HG03196 (cell line): ENCODE data around the gene SLC22A13.
"Not testable (repeated sequence)": the region's sequence is repeated elsewhere in the genome, so short reads cannot be mapped to it uniquely, and the experiment has no call there.

Experiments used
- ATAC-seq: cut with Tn5 transposase; IDR thresholded peaks from one replicate; pipeline ENCODE4 v1.9.1; 2021; ENCODE audit not compliant: unreplicated experiment

The SLC22A13 gene, protein sequence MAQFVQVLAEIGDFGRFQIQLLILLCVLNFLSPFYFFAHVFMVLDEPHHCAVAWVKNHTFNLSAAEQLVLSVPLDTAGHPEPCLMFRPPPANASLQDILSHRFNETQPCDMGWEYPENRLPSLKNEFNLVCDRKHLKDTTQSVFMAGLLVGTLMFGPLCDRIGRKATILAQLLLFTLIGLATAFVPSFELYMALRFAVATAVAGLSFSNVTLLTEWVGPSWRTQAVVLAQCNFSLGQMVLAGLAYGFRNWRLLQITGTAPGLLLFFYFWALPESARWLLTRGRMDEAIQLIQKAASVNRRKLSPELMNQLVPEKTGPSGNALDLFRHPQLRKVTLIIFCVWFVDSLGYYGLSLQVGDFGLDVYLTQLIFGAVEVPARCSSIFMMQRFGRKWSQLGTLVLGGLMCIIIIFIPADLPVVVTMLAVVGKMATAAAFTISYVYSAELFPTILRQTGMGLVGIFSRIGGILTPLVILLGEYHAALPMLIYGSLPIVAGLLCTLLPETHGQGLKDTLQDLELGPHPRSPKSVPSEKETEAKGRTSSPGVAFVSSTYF

DNA sequence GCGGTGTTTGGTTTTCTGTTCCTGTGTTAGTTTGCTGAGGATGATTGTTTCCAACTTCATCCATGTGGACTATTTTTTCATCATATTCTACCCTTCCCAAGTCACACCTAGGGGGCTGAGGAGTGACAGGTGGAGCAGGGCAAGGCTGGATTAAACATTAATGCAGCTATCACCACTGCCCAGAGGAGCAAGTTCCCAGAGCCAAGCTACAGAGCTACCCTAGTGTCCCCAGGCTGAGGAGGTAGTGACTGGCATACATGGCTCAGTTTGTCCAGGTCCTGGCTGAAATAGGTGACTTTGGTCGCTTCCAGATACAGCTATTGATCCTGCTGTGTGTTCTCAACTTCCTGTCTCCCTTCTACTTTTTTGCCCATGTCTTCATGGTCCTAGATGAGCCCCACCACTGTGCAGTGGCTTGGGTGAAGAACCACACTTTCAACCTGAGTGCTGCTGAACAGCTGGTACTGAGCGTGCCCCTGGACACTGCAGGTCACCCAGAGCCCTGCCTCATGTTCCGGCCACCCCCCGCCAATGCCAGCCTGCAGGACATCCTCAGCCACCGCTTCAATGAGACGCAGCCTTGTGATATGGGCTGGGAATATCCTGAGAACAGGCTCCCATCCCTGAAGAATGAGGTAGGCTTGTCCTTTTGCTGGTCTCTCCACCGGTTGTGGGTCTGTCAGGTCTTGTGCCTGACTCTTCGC, at the start of gene SLC22A13:
Gene SLC22A13 (plus strand): TSS at position 209 of the 704 bp plus-strand sequence. CDS start 49 bp downstream, at position 258.
- ATAC-seq = no peak

DNA sequence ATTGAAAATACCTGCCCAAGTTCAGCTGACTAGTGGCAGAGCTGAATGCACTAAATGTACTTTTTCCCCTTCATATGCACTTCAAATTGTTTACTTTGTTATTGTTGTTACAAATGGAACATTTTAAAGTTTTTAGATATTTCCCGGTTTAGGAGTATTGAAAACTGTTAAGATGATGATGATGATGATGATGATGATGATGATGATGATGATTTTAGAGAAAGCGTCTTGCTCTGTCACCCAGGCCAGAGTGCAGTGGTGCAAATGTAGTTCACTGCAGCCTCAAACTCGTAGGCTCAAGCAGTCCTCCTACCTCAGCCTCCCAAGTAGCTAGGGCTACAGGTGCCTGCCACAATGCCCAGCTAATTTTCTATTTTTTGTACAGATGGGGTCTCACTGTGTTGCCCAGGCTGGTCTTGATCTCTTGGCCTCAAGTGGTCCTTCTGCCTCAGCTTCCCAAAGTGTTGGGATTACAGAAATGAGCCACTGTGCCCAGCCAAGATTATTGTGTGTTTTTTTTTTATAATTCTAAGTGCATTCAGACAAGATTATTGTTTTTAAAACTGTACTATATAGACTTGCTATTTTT, 45.9 kb upstream of the SLC22A13 start:
- no peak for ATAC-seq

DNA sequence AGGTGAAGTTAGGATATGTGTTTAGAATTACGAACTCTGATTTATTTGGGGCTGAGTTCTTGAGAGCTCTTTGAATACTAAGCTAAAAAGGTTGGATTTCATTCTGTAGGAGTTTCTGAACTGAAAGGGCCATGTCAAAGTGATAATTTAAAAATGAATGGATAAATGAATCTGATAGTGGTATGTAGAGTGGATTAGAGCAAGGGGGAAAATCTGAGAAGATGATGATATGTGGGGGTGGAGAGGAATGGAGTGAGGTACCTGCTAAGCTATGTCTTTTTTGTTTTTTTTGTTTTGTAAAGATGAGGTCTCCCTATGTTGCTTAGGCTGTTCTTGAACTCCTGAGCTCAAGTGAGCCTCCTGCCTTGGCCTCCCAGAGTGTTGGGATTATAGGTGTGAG, 44.6 kb upstream of the SLC22A13 start:
- ATAC-seq = no peak

DNA sequence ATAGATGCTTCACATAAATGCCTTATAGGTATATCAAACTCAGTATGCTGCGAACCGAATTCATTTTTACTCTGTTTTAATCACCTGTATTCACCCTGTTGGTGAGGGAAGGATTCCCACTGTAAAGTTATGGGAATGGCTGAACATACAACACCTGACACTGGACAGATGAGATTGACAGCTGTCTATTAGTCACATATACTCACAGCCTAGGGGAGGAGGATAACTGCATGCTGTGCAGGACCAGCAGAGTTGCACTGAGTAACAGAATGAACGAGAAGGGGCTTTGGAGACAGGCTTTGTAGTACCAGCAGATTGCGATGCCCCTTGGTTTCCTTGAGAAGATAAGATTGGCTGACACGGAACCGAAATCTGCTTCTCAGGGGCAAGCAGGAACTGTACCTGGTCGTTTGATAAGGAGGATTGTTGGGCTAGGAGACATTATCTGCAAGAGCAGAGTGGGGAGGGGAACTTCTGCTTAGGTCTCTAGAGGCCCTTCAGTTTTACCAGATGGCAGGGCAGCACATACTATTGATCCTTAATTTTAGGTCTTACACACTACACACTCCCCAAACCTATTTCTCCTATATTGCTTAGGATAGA, 43.5 kb upstream of the SLC22A13 start:
- ATAC-seq = no peak

DNA sequence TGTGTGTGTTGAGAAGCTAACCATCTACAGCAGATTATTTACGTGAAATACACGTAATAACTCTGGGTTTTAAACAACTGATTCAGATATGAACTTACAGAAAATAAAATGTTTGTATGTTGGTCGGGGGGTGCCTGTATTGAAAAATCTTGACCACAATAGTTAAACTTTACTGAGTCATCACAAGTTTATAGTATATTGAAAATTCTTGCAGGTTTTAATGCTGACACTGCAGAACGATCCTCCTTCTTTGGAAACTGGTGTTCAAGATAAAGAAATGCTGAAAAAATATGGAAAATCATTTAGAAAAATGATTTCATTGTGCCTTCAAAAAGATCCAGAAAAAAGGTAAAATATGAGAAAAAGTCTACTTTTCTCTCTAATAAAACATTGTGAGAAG, 41.3 kb upstream of the SLC22A13 start:
- no peak for ATAC-seq

DNA sequence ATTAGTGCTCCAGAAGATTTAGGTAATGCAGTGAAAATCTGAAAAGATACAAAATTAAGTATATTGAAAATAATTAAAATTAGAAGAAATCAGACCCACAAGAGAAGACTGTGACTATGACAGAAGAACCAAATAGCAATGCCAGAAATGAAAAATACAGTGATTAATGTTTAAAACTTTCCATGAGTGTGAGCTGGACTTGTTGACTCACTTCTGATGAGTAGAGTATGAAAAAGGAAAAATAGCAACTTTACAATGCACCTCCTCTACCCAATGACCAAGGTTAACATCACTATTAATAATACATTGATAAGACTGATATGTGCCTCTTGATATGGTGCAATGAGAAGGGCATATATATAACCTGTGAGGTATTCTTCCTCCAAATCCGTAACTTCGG, 39.3 kb upstream of the SLC22A13 start:
- ATAC-seq = no peak

DNA sequence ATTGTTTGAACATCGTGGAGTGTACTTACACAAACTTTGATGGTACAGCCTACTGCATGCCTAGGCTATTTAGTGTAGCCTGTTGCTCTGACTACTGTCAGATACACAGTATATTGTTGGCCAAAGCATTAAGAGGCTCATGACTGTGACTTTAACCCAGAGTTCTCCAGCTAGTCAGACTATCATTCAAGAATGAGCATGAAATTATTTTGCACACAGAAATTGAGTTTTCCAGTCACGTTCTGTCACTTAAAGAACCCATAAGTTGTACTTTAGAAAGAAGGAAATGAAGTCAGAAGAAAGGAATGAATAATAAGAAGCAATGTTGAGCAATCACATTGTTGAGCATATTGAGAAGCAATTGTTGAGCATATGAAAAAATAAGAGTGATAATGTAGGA, 37.6 kb upstream of the SLC22A13 start:
- no peak for ATAC-seq

DNA sequence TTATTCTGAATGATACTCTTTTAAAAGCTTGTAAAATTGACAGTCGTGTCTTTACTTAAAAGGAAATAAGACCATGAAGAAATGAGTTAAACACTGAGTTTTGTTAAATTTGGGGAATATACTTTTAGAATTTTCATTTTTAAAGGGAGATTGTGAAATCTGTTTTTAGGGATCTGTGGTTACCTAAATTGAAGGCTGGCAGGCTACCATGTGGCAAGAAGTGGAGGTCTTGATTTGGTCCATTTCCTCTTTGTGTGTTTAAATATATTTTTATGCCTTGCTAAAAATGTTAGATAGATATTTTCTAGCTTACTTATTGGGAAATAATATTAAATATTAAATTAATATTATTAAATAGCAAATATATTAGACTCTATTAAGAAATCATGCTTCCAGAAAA, 36.6 kb upstream of the SLC22A13 start:
- no peak for ATAC-seq

DNA sequence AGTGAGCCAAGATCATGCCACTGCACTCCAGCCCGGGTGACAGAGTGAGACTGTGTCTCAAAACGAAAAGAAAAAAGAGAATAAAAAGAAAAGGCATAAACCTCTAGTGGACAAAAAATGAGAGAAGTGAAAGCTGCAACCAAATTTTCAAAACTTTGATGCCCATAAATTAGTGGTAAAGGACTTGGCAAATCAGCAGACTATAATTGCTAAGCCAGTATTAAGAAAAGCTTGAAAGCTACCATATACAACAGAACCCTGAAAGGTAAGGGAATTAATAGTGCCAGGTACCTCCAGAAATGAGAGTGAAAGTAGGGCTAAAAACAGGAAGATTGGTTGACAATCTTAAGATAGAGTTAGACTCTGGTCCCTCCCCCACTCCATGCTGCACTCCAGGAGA, 32.9 kb upstream of the SLC22A13 start:
- no peak for ATAC-seq

DNA sequence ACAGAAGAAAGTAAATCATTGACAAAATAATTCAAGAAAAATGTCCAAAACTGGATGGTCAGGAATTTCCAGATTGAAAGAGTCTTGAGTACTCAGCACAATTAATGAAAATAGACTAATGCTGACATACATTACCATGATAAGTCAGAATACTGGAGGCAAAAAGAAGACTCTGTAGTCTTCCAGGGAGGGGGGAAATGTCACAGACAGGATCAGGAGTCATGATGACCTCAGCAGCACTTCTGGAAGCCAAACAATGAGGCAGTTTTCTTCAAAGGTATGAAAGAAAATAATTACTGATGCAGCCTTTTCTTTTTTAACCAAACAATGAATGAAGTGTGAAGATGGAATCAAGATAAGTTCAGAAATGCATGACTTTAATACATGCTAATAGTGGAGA, 30.1 kb upstream of the SLC22A13 start:
- no peak for ATAC-seq

DNA sequence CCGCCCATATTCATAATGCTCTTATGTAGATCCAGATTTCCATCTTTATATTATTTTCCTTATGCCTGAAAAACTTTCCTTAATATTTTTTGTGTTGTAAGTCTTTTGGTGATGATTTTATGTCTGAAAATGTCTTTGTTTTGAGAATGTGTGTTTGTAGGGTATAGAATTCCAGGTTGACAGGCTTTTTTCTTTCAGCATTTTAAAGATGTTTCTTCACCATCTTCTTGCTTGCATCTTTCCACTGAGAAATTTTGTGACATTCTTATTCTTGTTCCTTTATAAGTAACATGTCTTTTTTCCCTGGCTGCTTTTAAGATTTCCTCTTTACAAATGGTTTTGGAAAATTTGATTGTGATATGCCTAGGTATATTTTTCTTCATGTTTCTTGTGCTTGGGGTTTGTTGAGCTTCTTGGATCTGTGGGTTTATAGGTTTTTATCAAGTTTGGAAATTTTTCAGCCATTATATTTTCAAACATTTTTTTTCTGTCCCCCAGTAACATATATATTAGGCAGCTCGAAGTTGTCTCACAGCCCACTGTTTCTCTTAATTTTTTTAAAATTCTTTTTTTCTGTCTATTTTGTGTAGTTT, 27.1 kb upstream of the SLC22A13 start:
- no peak for ATAC-seq

DNA sequence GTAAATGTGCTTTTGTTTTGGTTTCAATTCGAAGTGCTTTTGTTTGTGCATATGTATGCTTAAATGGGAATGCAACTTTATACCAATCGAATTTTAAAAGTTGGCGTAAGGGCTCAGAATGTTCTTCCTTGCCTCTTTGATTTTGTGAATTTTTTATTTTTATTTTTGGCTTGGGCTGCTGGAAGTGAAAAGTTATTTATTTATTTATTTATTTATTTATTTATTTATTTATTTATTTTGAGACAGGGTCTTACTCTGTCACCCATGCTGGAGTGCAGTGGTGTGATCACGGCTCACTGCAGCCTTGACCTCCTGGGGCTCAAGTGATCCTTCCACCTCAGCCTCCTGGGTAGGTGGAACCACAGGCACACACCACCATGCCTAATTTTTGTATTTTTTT, 22.8 kb upstream of the SLC22A13 start:
- not testable (repeated sequence) for ATAC-seq

DNA sequence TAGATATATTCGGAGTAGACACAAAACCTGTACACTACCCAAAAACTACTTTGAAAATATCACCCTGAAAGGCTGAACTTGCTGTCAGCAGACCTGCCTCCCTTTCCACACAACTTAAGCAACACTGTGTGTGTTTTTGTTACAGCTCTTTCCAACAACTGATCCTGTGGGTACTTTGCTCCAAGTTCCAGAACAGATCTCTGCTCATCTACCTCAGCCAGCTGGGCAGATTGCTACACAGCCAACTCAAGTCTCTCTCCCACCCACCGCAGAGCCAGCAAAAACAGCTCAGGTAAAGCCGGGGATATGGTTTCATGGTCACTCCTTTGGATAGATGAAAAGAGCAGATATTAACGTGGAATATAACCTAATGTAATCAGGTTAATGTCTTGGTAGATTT, 19.7 kb upstream of the SLC22A13 start:
- no peak for ATAC-seq

DNA sequence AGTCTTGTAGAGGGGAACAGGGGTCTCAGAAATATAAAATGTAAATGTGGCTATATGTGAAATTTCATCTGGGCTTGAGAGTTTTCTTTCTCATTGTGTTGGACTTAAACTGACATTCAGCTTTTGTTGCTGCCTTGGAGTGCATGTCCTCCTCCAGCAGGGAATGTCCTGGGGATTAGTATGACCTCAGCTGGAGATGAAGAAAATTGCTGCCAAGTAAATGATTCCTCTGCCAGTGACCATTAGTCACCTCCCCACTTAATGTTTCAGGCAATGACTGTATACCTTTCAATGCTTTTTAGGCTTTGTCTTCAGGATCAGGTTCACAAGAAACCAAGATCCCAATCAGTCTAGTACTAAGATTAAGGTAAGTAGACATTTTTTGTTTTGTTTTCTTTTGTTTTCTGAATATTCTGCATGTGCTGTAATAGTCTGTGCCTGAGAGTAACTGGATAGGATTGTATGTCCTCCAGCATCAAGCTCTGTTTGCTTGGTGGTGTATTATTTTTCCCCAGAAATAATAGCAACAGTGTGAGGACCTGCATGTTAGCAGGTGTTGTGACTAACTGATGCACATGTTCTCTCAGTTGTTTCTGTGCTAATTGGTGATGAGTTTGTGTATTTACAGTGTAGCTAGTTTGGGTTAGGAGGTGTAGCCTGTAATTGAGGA, 18.1 kb upstream of the SLC22A13 start:
- no peak for ATAC-seq

DNA sequence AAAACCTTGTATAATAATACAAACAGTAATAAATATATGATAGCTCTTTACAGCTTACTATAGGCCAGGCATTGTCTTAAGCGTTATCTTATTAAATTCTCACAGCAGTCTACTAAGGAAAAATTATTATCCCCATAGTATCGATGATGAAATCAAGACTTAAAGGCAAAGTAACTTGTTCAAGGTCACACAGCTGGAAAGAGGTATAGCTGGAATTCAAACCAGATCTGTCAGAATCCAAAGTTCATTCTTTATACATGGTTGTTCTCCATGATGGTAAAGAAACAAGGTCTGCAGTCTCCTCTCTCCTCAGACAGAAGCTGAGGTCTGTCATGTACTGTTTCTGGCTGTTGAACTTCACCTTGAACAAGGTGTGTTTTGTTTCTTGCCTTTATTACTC, 15.4 kb upstream of the SLC22A13 start:
- ATAC-seq = no peak

DNA sequence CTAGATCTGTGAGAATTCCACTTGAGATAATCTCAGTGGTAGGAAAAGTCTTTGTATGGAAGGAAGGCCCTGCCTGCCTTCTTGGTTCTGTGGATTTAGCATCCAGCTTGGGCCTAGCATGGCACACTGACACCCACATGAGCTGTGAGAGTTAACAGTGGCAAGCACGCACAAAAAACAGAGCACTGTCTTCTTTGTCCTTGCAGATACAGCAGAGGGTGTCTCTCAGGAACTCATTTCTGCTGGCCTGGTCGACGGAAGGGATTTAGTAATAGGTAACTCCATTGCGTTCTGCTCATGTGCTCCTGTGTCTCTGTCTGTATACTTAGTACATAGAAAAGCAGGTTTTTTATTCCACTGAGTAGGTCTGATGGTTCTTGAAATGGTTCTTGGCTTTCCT, 14.4 kb upstream of the SLC22A13 start:
- ATAC-seq = no peak

DNA sequence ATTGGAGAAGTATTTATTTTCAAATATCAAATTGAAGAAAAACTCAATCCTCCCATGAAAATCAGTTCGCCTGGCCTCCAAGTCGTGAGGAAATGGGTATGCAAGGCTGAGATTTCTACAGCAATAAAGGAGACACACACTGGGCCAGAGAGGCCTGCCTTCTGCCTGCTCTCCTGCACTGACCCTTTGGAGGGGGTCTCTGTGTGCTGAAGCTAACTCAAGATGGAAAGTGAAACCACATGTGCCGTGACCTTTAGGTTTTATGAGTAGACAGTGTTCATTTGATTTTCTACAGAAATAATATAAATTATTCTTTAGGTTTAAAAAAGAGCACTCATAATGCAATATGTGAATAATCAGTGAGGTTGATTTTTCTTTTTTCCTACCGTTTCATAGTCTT, 11.9 kb upstream of the SLC22A13 start:
- ATAC-seq = no peak

DNA sequence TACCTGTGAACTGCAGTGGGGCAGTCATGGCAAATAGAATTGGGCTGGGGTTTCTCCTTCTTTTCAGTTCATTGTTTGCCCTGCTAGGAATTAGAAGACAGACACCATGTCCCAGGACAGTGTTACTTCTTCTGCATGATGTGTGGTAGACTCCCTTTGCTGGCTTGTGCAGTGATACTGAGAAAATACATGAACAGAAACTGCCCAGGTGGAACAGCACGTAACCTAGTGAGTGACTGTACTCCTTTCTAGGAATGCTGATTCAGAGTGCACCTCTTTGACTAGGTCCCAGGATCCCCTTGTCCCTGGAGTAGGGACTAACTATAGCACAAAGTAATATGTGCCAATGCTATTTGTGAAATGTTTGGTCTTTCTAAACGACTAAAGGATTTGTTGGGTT, 10.7 kb upstream of the SLC22A13 start:
- ATAC-seq = no peak

DNA sequence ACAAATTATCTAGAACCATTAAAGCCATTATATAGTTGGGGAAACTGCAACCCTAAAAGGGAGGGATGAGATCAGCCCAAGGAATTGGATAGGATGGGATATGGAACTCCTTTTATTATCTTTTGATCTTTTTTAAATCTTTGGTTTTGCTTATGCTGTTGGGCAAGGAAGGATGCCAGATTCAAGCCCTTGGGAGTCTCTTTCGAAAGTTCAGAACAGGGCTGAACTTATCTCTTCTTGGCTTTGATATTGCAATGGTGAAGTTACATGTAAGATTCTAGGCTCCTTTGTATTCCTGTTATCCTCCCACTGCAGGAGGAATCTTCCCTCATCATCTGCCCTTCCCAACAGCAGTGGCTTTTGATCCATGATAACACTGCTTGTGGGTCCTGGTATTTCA, 10.0 kb upstream of the SLC22A13 start:
- ATAC-seq = no peak

DNA sequence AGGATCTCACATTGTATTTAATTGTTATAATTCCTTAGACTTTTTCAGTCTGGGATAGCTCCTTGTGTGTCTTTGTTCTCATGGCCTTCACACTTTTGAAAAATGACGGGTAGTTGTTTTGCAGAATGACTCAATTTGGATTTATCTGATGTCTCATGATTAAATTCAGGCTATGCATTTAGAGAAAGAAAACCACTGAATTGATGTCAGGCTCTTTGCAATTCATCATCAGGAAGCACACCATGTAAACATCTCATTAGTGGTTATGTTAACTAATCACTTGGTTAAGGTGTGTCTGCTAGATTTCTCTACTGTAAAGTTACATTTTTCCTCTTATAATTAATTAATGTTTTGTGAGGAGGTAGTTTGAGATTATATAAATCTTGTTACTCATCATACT, 8.0 kb upstream of the SLC22A13 start:
- no peak for ATAC-seq

DNA sequence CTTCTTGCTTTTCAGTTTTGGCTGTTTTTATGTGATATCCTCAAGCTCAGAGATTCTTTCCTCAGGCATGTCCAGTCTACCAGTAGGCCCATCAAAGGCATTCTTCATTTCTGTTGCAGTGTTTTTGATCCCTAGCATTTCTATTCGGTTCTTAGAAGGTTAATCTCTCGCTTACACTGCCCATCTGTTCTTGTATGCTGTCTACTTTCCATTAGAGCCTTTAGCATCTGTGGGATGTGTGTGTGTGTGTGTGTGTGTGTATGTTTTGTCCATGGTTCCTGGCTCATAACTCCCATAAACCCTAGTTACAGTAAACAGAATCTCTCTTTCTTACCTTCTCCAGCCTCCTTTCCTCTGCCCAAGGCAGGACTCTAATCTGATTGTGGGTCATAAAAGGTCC, 5.1 kb upstream of the SLC22A13 start:
- no peak for ATAC-seq
